HG02852 (cell line): ENCODE data around the gene DGKD.

Experiments used
- ATAC-seq: cut with Tn5 transposase; IDR thresholded peaks from one replicate; pipeline ENCODE4 v1.9.1; 2021; ENCODE audit warnings: mild to moderate bottlenecking, moderate library complexity; ENCODE audit not compliant: unreplicated experiment

Gene DGKD

DNA sequence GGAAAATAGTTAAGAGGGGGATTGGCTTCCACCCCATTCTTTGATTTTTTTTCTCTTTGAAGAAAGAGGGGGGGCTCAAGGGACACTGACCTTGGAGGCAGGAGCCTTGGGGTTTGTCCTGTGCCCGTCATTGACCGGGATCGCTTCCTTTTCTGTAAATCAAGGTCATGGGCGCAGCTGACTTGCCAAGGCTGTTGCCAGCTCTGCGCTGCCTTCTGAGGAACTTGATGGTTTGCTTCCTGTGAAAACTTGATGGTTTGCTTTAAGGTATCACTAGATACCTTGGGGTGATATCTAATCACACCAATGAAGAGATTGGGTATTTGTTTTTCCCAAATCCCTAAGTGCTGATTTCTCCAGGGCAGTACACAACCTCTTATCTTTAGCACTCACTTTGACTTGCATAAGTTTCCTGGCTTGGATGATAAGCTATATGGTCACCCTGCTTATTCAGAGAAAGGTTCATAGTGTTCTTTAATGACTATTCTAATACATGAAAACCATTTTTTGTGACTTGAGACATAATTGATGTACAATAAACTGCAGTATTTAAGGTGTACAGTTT, 56.0 kb downstream of the DGKD start:
- no peak for ATAC-seq

DNA sequence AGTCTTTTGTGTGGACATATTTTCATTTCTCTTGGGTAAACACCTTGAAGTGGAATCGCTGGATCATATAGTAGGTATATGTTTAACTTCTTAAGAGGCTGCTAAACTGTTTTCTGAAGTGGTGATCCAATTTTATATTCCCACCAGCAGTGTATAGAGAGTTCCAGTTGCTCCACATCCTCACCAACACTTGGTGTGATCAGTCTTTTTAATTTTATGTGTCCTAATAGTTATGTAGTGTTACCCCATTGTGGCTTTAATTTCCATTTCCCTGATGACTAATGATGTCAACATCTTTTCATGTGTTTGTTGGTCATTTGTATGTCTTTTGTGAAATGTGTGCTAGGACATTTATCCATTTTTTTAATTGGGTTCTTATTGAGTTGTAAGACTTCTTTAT, 56.9 kb downstream of the DGKD start:
- no peak for ATAC-seq

DNA sequence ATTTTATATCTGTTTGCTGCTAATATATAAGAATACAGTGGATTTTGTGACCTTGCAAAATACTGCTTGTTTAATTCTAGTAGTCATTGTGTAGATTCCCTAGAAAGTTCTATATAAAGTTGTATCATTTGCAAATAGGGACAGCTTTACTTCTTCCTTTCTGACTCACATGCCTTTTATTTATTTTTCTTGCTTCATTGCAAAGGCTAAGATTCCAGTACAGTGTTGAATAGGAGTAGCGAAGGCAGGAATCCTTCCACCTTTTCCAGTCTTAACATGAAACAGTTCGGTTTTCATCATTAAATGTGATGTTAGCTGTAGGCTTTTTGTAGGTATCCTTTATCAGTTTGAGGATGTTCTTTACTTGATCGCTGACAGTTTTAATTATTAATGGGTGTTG, 58.1 kb downstream of the DGKD start:
- ATAC-seq: no peak

DNA sequence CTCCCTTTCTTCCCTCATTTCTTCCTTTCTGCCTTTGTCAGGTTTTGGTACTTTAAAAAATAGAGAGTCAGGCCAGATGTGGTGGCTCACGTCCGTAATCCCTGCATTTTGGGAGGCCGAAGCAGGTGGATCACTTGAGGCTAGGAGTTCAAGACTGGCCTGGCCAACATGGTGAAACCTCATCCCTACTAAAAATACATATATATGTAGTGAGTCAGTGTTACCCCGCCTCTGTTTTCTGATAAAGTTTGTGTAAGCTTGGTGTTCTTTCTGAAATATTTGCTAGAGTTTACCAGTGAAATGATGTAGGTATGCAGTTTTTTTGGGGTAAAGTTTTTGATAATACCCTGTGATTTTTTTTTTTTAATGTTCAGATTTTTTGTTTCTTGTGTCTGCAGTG, 58.8 kb downstream of the DGKD start:
- ATAC-seq: no peak

DNA sequence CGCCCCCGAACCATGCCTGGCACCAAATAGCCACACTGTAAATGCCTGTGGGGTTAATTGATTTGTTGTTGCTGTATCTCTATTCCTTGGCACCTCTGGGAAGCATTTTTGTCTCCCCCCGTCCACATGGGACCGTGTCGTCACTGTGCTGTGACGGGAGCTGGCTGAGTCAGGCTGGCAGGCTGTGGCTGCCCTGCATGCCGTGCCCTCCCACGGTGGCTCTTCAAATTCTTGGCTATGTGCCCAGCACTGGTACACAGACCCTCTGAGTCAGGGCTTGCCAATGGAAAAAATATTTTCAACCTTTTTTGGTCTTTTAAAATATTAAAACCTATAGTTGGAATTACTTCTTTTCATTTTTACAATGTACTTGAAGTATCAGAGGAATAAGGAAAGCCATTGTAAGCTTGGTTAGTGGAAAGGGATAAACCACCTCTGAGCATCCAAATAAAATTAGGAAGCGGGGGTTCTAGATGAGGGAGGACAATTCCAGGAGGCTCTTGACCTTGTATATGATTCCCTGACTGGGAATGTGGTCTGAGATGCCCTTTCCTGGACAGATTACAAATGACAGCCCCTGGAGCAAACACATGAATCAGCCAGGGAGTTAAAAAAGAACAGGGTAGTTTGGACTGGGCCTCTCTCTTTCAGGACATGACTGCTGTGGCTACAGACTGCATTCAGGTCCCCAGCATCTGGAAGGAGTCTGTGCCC, 59.4 kb downstream of the DGKD start:
- ATAC-seq: no peak

DNA sequence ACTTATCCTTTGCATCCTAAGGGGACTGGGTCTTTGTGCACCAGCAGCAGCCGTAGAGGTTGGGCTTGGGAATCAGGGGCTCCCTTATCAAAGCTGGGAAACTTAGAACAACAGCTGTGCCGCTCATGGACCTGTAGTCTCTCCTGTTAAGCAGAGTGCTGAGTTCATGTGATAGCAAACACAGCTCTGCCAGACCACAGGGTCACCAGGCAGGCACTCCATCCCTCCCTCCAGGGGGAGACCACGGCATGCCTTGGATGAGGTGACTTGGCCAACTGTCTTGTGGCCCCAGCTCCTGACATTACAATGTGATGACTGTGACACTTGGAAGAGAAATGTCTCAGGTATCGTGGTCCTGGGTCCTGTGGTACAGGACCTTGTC, 60.0 kb downstream of the DGKD start:
- ATAC-seq: no peak

DNA sequence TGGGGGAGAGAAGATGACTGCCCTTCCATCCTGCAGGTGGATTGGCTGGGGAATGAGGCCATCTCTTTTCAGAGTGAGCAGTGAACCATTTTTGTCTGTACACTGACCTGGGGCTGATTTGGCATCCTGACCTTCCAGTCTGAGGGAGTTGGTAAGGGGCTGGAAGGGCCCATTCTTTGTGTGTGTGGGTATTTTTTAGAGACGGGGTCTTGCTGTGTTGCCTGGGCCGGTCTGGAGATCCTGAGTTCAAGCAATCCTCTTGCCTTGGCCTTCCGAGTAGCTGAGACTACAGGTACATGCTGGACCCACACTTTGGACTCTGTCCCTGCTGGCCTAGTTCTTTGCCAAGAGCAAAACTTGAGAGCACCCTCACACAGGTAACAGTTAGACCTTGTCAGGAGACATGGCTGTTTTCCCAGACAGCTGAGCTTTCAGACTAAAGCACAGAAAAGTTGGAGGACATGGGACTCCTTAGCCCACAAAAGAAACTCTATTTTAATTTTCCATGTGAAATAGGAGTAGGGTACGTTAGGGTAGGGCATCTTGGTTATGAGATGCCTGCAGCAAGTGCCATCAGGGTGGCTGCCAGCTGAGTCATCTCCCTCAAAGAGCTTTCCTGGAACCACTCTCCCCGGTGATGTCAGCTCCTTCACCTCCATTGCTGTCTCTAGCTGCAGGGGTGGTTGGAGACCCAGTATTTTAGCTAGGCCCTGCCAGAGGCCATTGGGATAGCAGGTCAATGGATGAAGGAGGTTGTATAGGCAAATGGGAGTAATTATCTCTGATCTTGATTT, 60.7 kb downstream of the DGKD start:
- no peak for ATAC-seq

DNA sequence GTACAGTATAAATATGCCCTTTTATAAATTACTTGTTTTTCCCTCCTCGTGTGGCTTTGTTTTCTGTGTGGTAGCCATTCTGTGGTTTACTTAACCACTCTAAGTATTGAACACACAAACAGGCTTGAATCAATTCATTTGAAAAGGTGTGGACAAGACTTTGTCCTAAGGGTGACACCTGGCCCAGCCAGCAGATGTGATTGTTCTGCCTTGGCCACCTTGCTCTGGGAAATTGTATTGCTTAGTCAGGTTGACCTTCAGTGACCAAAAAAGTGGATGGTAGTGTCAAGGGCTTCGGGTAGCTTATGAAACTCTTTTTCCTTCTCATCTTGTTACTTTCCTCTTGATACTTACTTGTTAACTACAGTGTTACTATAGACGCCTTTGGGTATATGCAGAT, 61.9 kb downstream of the DGKD start:
- no peak for ATAC-seq

DNA sequence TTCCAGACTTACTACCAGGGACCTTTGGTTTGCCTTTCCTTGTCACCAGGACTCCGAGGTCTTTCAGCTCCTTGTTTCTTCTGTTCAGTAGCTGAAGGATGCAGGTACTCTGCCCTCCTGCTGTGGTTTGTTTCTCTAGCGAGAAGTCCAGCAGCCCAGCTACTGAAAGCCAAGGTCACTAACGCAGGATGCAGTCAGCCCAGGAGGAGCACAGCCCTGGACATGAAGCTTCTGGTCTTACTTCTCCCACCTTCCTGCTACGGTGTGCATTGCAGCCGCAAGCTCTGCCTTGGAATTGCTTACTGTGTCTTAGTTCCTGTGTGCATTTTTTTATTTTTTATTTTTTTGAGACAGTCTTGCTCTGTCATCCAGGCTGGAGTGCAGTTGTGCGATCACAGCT, 62.4 kb downstream of the DGKD start:
- ATAC-seq: no peak

DNA sequence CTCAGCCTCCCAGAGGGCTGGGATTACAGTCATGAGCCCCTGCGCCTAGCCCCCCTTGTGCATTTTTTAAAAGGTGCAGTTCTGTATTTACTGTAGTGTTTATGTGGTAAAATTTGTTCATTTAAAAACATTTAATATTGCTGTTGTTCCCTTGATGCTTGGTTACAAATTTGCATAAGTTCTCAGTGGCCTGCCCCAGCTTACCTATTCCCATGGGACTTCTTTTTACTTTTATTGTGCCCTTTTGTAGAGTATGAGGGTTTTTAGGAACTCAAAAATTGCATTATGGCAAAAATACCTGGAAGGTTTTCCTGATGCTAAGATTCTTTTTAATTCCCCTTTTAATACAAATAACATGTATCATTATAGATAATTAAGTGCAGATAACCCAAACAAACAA, 63.0 kb downstream of the DGKD start:
- ATAC-seq: no peak

DNA sequence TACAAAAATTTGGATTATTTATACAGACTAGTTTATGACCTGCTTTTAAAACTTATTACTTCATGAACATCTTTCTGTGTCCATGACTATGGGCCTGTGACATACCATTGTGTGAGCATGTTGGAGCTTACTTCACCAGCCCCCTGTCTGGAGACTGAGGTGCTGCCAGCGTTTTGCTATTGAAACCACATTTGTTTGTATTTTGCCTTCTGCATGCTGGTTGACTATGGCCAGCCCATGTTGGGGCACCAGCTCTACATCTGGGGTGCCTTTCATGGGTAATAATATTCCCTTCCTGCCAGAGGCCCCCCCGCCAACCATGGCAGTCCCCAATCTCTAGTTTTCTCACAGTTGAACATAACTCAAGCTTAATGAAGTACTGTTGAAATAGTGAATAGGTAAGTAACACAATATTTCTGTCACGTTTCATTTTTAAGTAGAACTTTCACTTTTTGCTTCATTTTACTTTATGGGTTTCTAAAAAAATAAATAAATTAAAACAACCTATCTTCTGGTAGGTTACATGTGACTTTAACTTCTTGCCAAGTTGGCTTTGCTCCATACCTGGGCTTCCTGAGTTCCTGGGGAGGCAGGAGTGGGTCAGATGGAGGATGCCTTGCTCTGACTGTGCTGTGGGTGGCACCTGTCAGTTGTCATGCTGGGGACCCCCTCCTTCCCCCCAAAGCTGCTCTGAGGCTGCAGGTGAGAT, 63.9 kb downstream of the DGKD start:
- no peak for ATAC-seq

DNA sequence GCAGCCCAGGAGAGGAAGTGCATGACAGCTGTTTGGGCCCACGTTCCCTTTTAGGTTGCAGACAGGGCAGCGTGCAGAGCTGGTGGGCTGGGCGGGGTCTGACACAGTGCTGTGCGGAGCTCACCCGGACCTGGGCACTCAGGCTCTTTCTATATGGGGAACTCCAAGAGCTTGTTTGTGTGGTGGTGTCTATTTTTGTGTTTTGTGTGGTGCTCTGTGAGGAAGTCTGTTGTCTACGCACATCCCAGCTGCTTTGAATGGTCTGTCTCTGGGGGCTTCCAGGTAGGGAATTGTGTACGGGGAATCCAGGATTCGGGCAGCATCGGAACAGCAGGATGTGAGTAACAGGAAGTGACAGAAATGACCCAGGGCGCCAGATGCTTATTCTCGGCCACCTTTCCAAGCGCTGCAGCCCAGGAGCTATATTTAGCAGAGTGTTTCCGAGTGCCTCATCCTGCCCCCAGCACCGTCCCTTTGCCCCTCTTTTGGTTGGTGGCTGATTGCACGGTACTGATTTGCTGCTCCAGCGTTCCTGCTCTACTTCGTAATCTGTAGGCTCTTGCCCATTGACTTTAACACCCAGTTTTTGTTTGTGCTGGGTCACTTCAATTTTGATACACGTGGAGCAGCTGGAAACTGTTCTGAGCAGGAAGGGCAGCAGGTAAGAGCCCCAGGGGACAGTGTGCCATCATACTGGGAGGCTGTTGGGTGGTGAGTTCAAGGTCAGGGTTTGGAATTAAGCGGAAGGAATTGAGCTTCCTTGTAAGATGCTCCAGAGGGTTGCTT, 64.7 kb downstream of the DGKD start:
- peak; percentile 43 for ATAC-seq

DNA sequence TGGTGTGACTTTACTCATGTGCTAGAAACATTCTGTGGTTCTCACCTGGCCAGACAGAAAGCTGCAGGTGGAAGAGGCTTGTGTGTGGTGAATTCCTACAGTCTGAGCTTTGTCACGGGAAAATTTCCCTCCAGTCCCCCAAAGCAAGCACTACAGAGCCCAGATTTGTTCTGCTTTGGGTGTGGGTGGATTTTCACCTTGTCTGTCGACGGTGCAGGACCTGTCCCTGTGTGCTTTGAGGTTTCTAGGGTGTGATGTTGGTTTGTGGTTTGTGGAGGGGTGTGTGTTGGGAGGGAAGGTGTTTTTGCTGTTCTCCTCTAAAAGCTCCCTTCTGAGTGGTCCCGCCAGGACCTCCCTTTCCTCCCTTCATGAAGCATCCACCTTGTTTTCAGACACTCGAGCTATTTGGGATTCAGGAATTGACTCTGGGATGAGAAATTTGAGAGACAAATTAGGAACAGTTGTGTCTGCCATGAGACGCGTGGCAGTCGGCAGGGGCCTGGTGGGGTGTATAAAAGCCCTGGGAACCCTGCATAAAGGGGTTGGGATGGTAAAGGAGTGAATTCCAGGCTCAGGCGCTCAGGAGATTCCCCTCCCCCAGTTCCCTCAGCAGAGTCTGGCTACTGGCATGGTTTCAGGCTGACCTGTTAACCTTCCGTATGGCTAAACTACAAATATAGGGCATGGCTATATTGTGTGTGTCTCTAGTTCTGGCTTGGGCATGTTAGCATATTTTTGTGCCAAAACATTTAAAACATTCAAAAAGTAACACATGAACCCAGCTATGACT, 65.5 kb downstream of the DGKD start:
- peak; percentile 45 for ATAC-seq

DNA sequence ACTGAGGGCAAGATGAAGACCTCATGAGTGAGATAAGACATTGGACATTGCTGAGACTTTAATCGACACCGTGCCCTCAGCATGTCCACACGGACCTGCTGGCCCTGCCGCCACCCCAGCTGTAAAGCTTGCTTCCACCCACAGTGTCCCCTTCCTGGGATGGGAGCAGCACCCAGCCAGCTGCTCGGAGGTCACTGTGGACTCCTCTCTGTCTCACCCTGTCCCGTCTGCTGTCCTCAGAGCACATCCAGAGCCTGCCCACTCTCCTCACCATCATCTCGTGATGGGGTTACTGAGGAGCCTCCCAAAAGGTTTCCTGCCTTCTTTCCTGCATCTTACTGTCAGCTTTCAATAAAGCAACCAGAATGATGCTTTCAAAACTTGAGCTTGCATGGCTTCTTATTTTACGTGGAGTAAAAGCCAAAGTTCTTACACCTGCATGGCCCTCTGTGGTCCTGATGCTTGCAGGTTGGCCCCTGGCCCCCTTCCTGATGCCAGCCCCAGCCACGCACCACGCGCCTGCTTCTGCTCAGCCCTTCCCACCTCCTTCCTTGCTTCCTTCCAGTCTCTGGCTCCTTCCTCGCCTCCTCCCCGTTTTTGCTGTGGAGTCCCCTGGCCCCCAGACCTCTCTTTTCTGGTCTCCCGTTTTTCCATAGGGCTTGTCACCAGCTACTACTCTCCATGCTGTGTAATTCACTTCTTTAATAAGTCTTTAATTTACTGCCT, 67.0 kb downstream of the DGKD start:
- ATAC-seq: no peak

DNA sequence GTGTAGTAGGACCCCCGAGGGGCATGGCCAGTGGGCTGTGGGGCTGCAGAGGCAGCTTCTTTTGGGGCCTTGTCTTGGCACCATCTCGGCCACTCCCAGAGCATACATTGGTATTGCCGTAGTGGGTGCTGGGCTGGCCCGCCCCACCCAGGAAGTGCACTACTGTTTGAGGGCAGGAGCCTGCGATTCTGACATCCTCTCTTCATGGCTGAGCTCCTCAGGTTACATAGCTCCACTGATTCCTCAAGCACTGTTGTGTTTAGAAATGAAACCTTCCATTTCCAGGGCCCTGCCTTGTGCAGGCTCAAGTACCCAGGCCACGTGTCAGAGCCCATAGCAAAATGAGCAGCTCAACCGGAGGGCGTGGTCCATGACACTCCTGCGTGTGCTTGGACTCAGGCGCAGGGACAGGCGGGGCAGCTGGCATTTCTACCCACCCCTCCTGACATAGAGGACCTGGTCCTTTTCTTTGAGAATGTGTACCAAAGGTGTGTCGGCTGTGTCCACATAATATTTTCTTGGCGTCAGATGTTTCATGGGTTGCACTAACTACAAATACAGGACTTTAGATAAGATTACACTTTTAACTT, 67.9 kb downstream of the DGKD start:
- peak; percentile 70 for ATAC-seq

DNA sequence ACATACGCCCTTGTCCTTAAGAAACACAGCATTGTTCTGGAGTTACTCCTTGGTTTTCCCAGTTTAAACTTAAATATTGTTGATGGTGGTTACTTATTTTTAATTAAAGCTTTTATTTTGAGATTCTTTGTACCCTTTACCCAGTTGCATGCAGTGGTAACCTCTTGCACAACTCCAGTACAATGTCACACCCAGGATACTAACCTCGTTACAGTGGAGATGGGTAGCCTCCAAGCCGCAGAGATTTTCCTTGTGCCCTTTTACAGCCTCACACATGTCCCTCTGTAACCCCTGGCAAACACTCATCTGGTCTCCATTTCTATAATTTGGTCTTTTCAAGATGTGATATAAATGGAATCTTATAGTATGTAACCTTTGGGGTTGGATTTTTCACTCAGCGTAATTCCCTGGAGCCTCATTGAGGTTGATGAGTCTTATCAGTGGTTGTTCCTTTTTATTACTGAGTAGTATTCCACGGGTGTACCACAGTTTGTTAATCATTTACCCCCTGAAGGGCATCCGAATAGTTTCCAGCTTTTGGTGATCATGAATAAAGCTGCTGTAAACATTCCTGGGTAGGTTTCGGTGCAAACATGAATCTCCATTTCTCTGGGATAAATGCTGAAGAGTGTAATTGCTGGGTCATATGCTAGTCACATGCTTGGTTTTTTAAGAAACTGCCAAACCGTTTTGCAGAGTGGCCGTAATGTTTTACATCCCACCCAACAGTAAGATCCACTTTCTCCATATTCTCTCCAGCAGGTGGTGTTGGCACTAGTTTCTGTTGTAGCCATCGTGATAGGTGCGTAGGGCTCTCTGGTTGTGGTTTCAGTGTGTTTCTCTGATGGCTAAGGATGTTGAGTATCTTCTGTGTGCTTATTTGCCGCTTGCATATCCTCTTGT, 68.6 kb downstream of the DGKD start:
- ATAC-seq: no peak

DNA sequence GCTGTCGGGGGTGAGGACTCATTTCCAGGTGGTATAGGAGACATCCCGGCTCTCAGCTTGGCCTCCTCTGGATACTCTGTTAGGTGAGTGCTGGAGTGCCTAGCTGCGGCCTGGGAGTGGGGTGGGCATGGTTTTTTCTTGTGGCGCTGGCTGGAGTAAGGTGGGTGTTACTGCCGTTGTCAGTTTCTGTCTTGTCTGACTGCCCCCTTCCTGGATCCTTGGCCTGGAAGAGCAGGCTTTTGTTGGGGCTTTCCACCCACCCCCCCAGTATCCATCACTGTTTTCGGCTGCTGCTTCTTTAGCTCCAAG, 69.2 kb downstream of the DGKD start:
- no peak for ATAC-seq
